ENCODE measurements around the gene PLCB2.

PLCB2 gene

GRCh38 chr15:40307421-40308211 is at the start of gene PLCB2:
Gene PLCB2 (minus strand): TSS chr15:40307935. CDS start chr15:40307672, 263 bp downstream.
- peak; percentile 85 for DNase-seq

GRCh38 chr15:40357246-40357645 is 49.5 kb upstream of the PLCB2 start:
- no peak for DNase-seq

- no peak for DNase-seq
Observed at GRCh38 chr15:40355976-40356585, 48.3 kb upstream of the PLCB2 start.

- peak; percentile 73 for DNase-seq
Observed at GRCh38 chr15:40354408-40355171, 46.9 kb upstream of the PLCB2 start.

- DNase-seq = no peak
Observed at GRCh38 chr15:40353697-40354096, 46.0 kb upstream of the PLCB2 start.

GRCh38 chr15:40352281-40352901 is 44.7 kb upstream of the PLCB2 start:
- DNase-seq = no peak

- DNase-seq = no peak
Observed at GRCh38 chr15:40349163-40349562, 41.4 kb upstream of the PLCB2 start.

GRCh38 chr15:40348474-40348870 is 40.7 kb upstream of the PLCB2 start:
- DNase-seq = peak; percentile 53

GRCh38 chr15:40347559-40348473 is 40.1 kb upstream of the PLCB2 start:
- DNase-seq = no peak

GRCh38 chr15:40346579-40347558 is 39.1 kb upstream of the PLCB2 start:
- no peak for DNase-seq

- DNase-seq = no peak
Observed at GRCh38 chr15:40345867-40346578, 38.3 kb upstream of the PLCB2 start.

GRCh38 chr15:40345225-40345866 is 37.6 kb upstream of the PLCB2 start:
- DNase-seq = no peak

- DNase-seq = peak; percentile 89
Observed at GRCh38 chr15:40344631-40345120, 36.9 kb upstream of the PLCB2 start.

GRCh38 chr15:40344217-40344616 is 36.5 kb upstream of the PLCB2 start:
- no peak for DNase-seq

- no peak for DNase-seq
Observed at GRCh38 chr15:40343512-40343911, 35.8 kb upstream of the PLCB2 start.

- DNase-seq = no peak
Observed at GRCh38 chr15:40342416-40343320, 34.9 kb upstream of the PLCB2 start.

GRCh38 chr15:40340740-40341400 is 33.1 kb upstream of the PLCB2 start, which contains the start of gene CCDC9B:
Gene CCDC9B (minus strand): TSS chr15:40340939. CDS start chr15:40340819, 120 bp downstream.
- DNase-seq = peak; percentile 95
